Endothelial cell of umbilical vein (primary cell): ENCODE measurements around the gene PMVK. TPM values are rescaled to one million over a fixed set of nuclear protein-coding genes. Genes with fewer than 3 reads are reported as not detected.

Experiments used
- BruUV-seq: library from RNA; stranded (reverse); fragments of 400-500 nt; replicated peaks from 2 replicates; lab custom pipeline; 2021; lab: Mats Ljungman, UMichigan
- CTCF ChIA-PET: fragments of 300-600, 350-600 bp; sonication (Branson Sonifier 250); formaldehyde crosslinking; loops from one replicate; lab custom pipeline; 2021; ENCODE audit warnings: antibody characterized with exemption, inconsistent platforms; lab: Charles Lee
- POLR2A ChIA-PET: fragments of 300-600, 350-600 bp; sonication (Branson Sonifier 250); formaldehyde crosslinking; loops from one replicate; lab custom pipeline; 2021; ENCODE audit warnings: antibody characterized with exemption, inconsistent platforms; lab: Charles Lee
- DNase-seq: peaks from one replicate; pipeline ENCODE4 v3.0.0-alpha.2; 2011; ENCODE audit warnings: low read depth, low spot score
- FAIRE-seq: peaks from 2 replicates; lab custom pipeline; 2011; peaks lifted over from hg19 to GRCh38; lab: Jason Lieb, UNC
- H2AFZ ChIP-seq: 2 replicates; pipeline ENCODE4 v1.6.0; 2012; ENCODE audit warnings: low read depth, low read length, control low read depth, inconsistent platforms
- H3K27ac ChIP-seq: 2 replicates; pipeline ENCODE4 v1.5.1; 2011; ENCODE audit warnings: low read depth, mild to moderate bottlenecking, control low read depth, low read length, moderate library complexity; ENCODE audit not compliant: insufficient read depth
- H3K27me3 ChIP-seq, 2 experiments: 2 replicates each; pipeline versions ENCODE4 v1.6.0 to v1.6.1; 2011; ENCODE audit warnings: low read length in 2 of 2, mixed read lengths in 1 of 2; ENCODE audit not compliant: control insufficient read depth in 2 of 2, insufficient read depth in 2 of 2
- H3K36me3 ChIP-seq, 2 experiments: 2 replicates in 1 of 2; 3 replicates in 1 of 2; pipeline ENCODE4 v1.5.1; 2011; ENCODE audit warnings: low read length in 2 of 2, mild to moderate bottlenecking in 1 of 2, moderate library complexity in 1 of 2; ENCODE audit not compliant: control insufficient read depth in 2 of 2, insufficient read depth in 2 of 2; ENCODE audit errors: extremely low read depth in 1 of 2
- H3K4me1 ChIP-seq: 3 replicates; pipeline ENCODE4 v1.5.1; 2011; ENCODE audit warnings: mild to moderate bottlenecking, low read length; ENCODE audit not compliant: control insufficient read depth, insufficient read depth; ENCODE audit errors: extremely low read depth
- H3K4me2 ChIP-seq: 2 replicates; pipeline ENCODE4 v1.6.1; 2011; ENCODE audit warnings: low read length, control low read depth, mixed read lengths; ENCODE audit not compliant: insufficient read depth
- H3K4me3 ChIP-seq, 3 experiments: fragments of 200-600 bp in 1 of 3; sonication (generic), shearing (Covaris generic) in 1 of 3; replicated peaks in 1 of 3; 2 replicates each; pipeline ENCODE4 v1.5.1; 2011 to 2016; ENCODE audit warnings: control low read depth in 3 of 3, low read length in 3 of 3, mild to moderate bottlenecking in 2 of 3, inconsistent platforms in 1 of 3, low read depth in 1 of 3, moderate library complexity in 1 of 3; ENCODE audit not compliant: insufficient read depth in 1 of 3
- H3K79me2 ChIP-seq: 2 replicates; pipeline ENCODE4 v1.6.0; 2012; ENCODE audit warnings: low read length, inconsistent platforms; ENCODE audit not compliant: control insufficient read depth, insufficient read depth
- H3K9ac ChIP-seq: replicated peaks from 2 replicates; pipeline ENCODE3; 2011; ENCODE audit warnings: low read length, control low read depth; ENCODE audit not compliant: insufficient read depth; ENCODE audit errors: extremely low read depth
- H3K9me1 ChIP-seq: replicated peaks from 3 replicates; pipeline ENCODE4 v1.6.0; 2011; ENCODE audit warnings: mild to moderate bottlenecking, low read length; ENCODE audit not compliant: control insufficient read depth, insufficient read depth; ENCODE audit errors: extremely low read depth
- H3K9me3 ChIP-seq: replicated peaks from 2 replicates; pipeline ENCODE4 v1.5.1; 2012; ENCODE audit warnings: low read length, inconsistent platforms; ENCODE audit not compliant: control insufficient read depth, insufficient read depth
- H4K20me1 ChIP-seq: replicated peaks from 2 replicates; pipeline ENCODE3; 2011; ENCODE audit warnings: mild to moderate bottlenecking, low read length; ENCODE audit not compliant: control insufficient read depth, insufficient read depth; ENCODE audit errors: extremely low read depth
- CTCF ChIP-seq, 2 donors: IDR thresholded peaks; 1 replicate in 1 of 2; 2 replicates in 1 of 2; pipeline ENCODE4 v1.5.1; 2011; ENCODE audit warnings: low read length in 2 of 2, mild to moderate bottlenecking in 2 of 2, moderate library complexity in 2 of 2, control low read depth in 1 of 2, inconsistent platforms in 1 of 2, low read depth in 1 of 2; ENCODE audit not compliant: insufficient read depth in 1 of 2; ENCODE audit errors: extremely low read depth in 1 of 2
- EZH2 ChIP-seq: IDR thresholded peaks from 2 replicates; pipeline ENCODE4 v1.6.1; 2012; ENCODE audit warnings: borderline replicate concordance, low read depth, mild to moderate bottlenecking, moderate library complexity, low read length, inconsistent platforms; ENCODE audit not compliant: severe bottlenecking
- FOS ChIP-seq: IDR thresholded peaks from 2 replicates; pipeline ENCODE4 v1.6.1; 2011; ENCODE audit warnings: mild to moderate bottlenecking, low read length, moderate library complexity, borderline replicate concordance; ENCODE audit not compliant: insufficient read depth
- GATA2 ChIP-seq: IDR thresholded peaks from 2 replicates; pipeline ENCODE4 v1.7.0; 2011; ENCODE audit warnings: low read depth, mild to moderate bottlenecking, moderate library complexity, mixed read lengths, low read length; ENCODE audit not compliant: insufficient read length, insufficient read depth
- JUN ChIP-seq: IDR thresholded peaks from 2 replicates; pipeline ENCODE4 v1.6.1; 2011; ENCODE audit warnings: borderline replicate concordance, low read depth; ENCODE audit not compliant: insufficient read length, insufficient read depth
- MAX ChIP-seq: IDR thresholded peaks from 2 replicates; pipeline ENCODE4 v1.6.1; 2011; ENCODE audit not compliant: insufficient read depth, insufficient read length
- MYC ChIP-seq: IDR thresholded peaks from one replicate; pipeline ENCODE4 v1.6.1; 2011; ENCODE audit warnings: mild to moderate bottlenecking, low read depth, low read length
- POLR2A ChIP-seq: IDR thresholded peaks from 2 replicates; pipeline ENCODE4 v1.6.1; 2012; ENCODE audit warnings: low read depth, mild to moderate bottlenecking, control low read depth, low read length
- POLR2AphosphoS5 ChIP-seq: IDR thresholded peaks from 2 replicates; pipeline ENCODE4 v1.6.1; 2012; ENCODE audit warnings: low read depth, mild to moderate bottlenecking, control low read depth, low read length, moderate library complexity; ENCODE audit not compliant: insufficient read depth
- dilution Hi-C: fragments of 300-500 bp; cut with MboI; formaldehyde crosslinking; loops from one replicate; pipeline ENCODE4 v1.15.0; 2019; ENCODE audit warnings: low sequenced_read_pairs; ENCODE audit not compliant: extremely low pct_ligation_motif_present
- intact Hi-C: fragments of 100-400 bp; cut with micrococcal nuclease; formaldehyde crosslinking; loops from one replicate; pipeline ENCODE4 v1.10.0; 2022
- polyA plus RNA-seq, 4 experiments: library from polyadenylated mRNA; depleted of rRNA in 3 of 4; stranded (reverse) in 3 of 4; unstranded in 1 of 4; fragments of >200 nt; gene quantifications; 2 replicates each; pipeline versions ENCODE4 v1.2.1 to v1.2.3, GENCODE V29; 2011 to 2012; ENCODE audit warnings: missing spikeins in 1 of 4
- total RNA-seq: library from RNA; stranded (reverse); gene quantifications from 2 replicates; pipeline ENCODE4 v1.2.3, GENCODE V29; 2021

Gene PMVK
- total and polyA plus RNA-seq, 2 donors (not counting 3 experiments of a cell fraction or from before 2014, with no cell fraction given), result 22.6 to 32.7 TPM

- H3K27me3 ChIP-seq, result no peaks in the 10 kb centered on the region
- intact Hi-C loops, result no loop called here
- no peaks in the 10 kb centered on the region for H3K9me1 ChIP-seq
- DNase-seq (no peak), FAIRE-seq (no peak)
- peak overlapping the region; percentile 80 for H3K4me2 ChIP-seq
- H4K20me1 ChIP-seq, result no peaks in the 10 kb centered on the region
- peaks cover 58% of the 10 kb centered on the region for H3K79me2 ChIP-seq
- POLR2A ChIA-PET, result no interaction called here
- CTCF ChIA-PET, result interaction anchor here (1.3 to 8.5 kb wide), 6 partner anchors 8 to 82 kb away, joined by 4 to 81 read pairs (median 22); partner anchors contain the start of genes ADAM15, PBXIP1 and PYGO2
- peaks cover 66% of the 10 kb centered on the region for H3K4me1 ChIP-seq
- peak overlapping the region; percentile 99 for H3K27ac ChIP-seq
- TF ChIP-seq POLR2A, result no peak
- TF ChIP-seq POLR2AphosphoS5, result no peak
- TF ChIP-seq FOS, result no peak
- no peak for TF ChIP-seq MAX
- H3K9ac ChIP-seq, result peak overlapping the region; percentile 57
- no peak overlapping the region for H2AFZ ChIP-seq
- dilution Hi-C loops, result no loop called here
- no peaks in the 10 kb centered on the region for H3K9me3 ChIP-seq
- no TSS peak for BruUV-seq
- peak overlapping the region; percentile 64 to 78 (median 70) for H3K4me3 ChIP-seq
- H3K36me3 ChIP-seq, result peaks cover 19 to 27% of the 10 kb centered on the region in 2 experiments
Measured at GRCh38 chr1:154969246-154969645, 32.7 kb upstream of the PMVK start.

- dilution Hi-C loops, result no loop called here
- ChIA-PET POLR2A (no interaction called here), CTCF (interaction anchor here (1.9 to 3.8 kb wide), 3 partner anchors 7 to 82 kb away, joined by 6 to 26 read pairs (median 17); partner anchors contain the start of genes ADAM15 and PYGO2)
- peak overlapping the region; percentile 80 for H3K4me2 ChIP-seq
- FAIRE-seq (no peak), DNase-seq (no peak)
- H3K27ac ChIP-seq, result peak overlapping the region; percentile 99
- H2AFZ ChIP-seq, result no peak overlapping the region
- peaks cover 19 to 31% of the 10 kb centered on the region in 2 experiments for H3K36me3 ChIP-seq
- BruUV-seq, result no TSS peak
- H3K9ac ChIP-seq, result peak overlapping the region; percentile 57
- H3K27me3 ChIP-seq, result no peaks in the 10 kb centered on the region
- H4K20me1 ChIP-seq, result no peaks in the 10 kb centered on the region
- TF ChIP-seq EZH2, result no peak
- TF ChIP-seq FOS, result no peak
- no peak for TF ChIP-seq MYC
- no peak for TF ChIP-seq CTCF (IDR thresholded peaks at IDR 0.05; ENCODE audit: extremely low read depth in 1 of 2, insufficient read depth in 1 of 2, low read depth in 1 of 2, low read length in 2 of 2)
- TF ChIP-seq GATA2, result no peak
- TF ChIP-seq MAX, result no peak
- no peak for TF ChIP-seq POLR2AphosphoS5
- TF ChIP-seq POLR2A, result no peak
- TF ChIP-seq JUN, result no peak
- no peaks in the 10 kb centered on the region for H3K9me1 ChIP-seq
- intact Hi-C loops, result no loop called here
- H3K9me3 ChIP-seq, result no peaks in the 10 kb centered on the region
- peak overlapping the region; percentile 64 to 78 (median 70) for H3K4me3 ChIP-seq
- H3K79me2 ChIP-seq, result peaks cover 58% of the 10 kb centered on the region
- peaks cover 66% of the 10 kb centered on the region for H3K4me1 ChIP-seq
Measured at GRCh38 chr1:154968731-154969130, 32.2 kb upstream of the PMVK start.
